Activated CD8-positive, alpha-beta T cell treated with anti-CD3 and anti-CD28 coated beads for 36 hours (primary cell): ENCODE data around the gene RABGAP1L. TPM values are rescaled to one million over a fixed set of nuclear protein-coding genes. Genes with fewer than 3 reads are reported as not detected.
"Not testable (repeated sequence)": the region's sequence is repeated elsewhere in the genome, so short reads cannot be mapped to it uniquely, and the experiment has no call there.

Source experiments
- ATAC-seq: fragments of 200-7000 bp; cut with Tn5 transposase; one replicate; pipeline ENCODE4 v1.10.0; 2021; ENCODE audit warnings: mild to moderate bottlenecking, moderate library complexity
- CTCF ChIA-PET: fragments of 350-600 bp; sonication (Branson Sonifier 250); formaldehyde crosslinking; loops from one replicate; lab custom pipeline; 2021; ENCODE audit warnings: antibody characterized with exemption; lab: Charles Lee
- POLR2A ChIA-PET: fragments of 350-600 bp; sonication (Branson Sonifier 250); formaldehyde crosslinking; loops from one replicate; lab custom pipeline; 2021; ENCODE audit warnings: antibody characterized with exemption; lab: Charles Lee
- DNase-seq: peaks from one replicate; pipeline ENCODE4 v3.0.0-alpha.2; 2020
- H3K27ac Mint-ChIP-seq: one replicate; pipeline ENCODE4 v1.8.0; 2021; ENCODE audit warnings: mild to moderate bottlenecking, mixed read lengths
- H3K27me3 Mint-ChIP-seq: one replicate; pipeline ENCODE4 v1.8.0; 2021; ENCODE audit warnings: mixed read lengths
- H3K36me3 Mint-ChIP-seq: one replicate; pipeline ENCODE4 v1.8.0; 2021; ENCODE audit warnings: low read depth, mixed read lengths
- H3K4me1 Mint-ChIP-seq: one replicate; pipeline ENCODE4 v1.8.0; 2021; ENCODE audit warnings: low read depth, mixed read lengths
- H3K4me3 Mint-ChIP-seq: one replicate; pipeline ENCODE4 v1.8.0; 2021; ENCODE audit warnings: mild to moderate bottlenecking, moderate library complexity, mixed read lengths
- H3K9me3 Mint-ChIP-seq: one replicate; pipeline ENCODE4 v1.8.0; 2021; ENCODE audit warnings: mixed read lengths
- CTCF ChIP-seq: fragments of 200-600 bp; IDR thresholded peaks from one replicate; pipeline ENCODE4 v1.8.0; 2022; ENCODE audit warnings: antibody characterized with exemption, mild to moderate bottlenecking
- intact Hi-C: fragments of 100-400 bp; cut with micrococcal nuclease; formaldehyde crosslinking; loops from one replicate; pipeline ENCODE4 v1.10.0; 2022
- total RNA-seq, 2 experiments: library from RNA; stranded (reverse); gene quantifications; one replicate each; pipeline ENCODE4 v1.2.3, GENCODE V29; 2021

Gene RABGAP1L
- total RNA-seq, 2 experiments from 2014 or later = 26.9 to 29.4 TPM

GRCh38 chr1:175037416-175037815 lies 878.1 kb downstream of the RABGAP1L start:
- ChIA-PET POLR2A (no interaction called here), CTCF (interaction anchor here (1.6 to 2.4 kb wide), 2 partner anchors 88 to 118 kb away, joined by 6 to 12 read pairs; no protein-coding TSS in a partner anchor)
- no peaks in the 10 kb centered on the region for H3K27me3 Mint-ChIP-seq
- H3K9me3 Mint-ChIP-seq = no peaks in the 10 kb centered on the region
- no peak for TF ChIP-seq CTCF
- no peaks in the 10 kb centered on the region for H3K36me3 Mint-ChIP-seq
- H3K27ac Mint-ChIP-seq = no peak overlapping the region
- H3K4me3 Mint-ChIP-seq = no peak overlapping the region
- H3K4me1 Mint-ChIP-seq = no peaks in the 10 kb centered on the region
- intact Hi-C loops = no loop called here
- DNase-seq = no peak
- no peak for ATAC-seq

GRCh38 chr1:175040324-175040879 lies 881.1 kb downstream of the RABGAP1L start:
- CTCF ChIA-PET = interaction anchor here (0.9 to 2.1 kb wide), 3 partner anchors 11 to 84 kb away, joined by 3 to 10 read pairs (median 7); no protein-coding TSS in a partner anchor
- no peak for ATAC-seq
- TF ChIP-seq CTCF = no peak
- H3K4me1 Mint-ChIP-seq = no peaks in the 10 kb centered on the region
- no peaks in the 10 kb centered on the region for H3K9me3 Mint-ChIP-seq
- no peak overlapping the region for H3K27ac Mint-ChIP-seq
- intact Hi-C loops = no loop called here
- peaks cover 1% of the 10 kb centered on the region for H3K27me3 Mint-ChIP-seq
- no peak for DNase-seq
- H3K36me3 Mint-ChIP-seq = no peaks in the 10 kb centered on the region
- POLR2A ChIA-PET = no interaction called here
- H3K4me3 Mint-ChIP-seq = no peak overlapping the region

- DNase-seq (no peak), ATAC-seq (no peak)
- POLR2A ChIA-PET = no interaction called here
- Mint-ChIP-seq H3K4me1 (no peaks in the 10 kb centered on the region), H3K9me3 (no peaks in the 10 kb centered on the region), H3K27me3 (peaks cover 5% of the 10 kb centered on the region), H3K36me3 (no peaks in the 10 kb centered on the region), H3K27ac (no peak overlapping the region), H3K4me3 (no peak overlapping the region)
- CTCF ChIA-PET = interaction anchor here (1.2 kb wide), 1 partner anchor 83 kb away, joined by 3 read pairs; no protein-coding TSS in a partner anchor
- TF ChIP-seq CTCF = no peak
- intact Hi-C loops = no loop called here
These were observed 883.3 kb downstream of the RABGAP1L start for GRCh38 chr1:175042650-175043049.

GRCh38 chr1:175043824-175044223 lies 884.5 kb downstream of the RABGAP1L start:
- no peaks in the 10 kb centered on the region for H3K9me3 Mint-ChIP-seq
- no peak overlapping the region for H3K4me3 Mint-ChIP-seq
- TF ChIP-seq CTCF = no peak
- H3K36me3 Mint-ChIP-seq = no peaks in the 10 kb centered on the region
- H3K27ac Mint-ChIP-seq = no peak overlapping the region
- ChIA-PET CTCF (interaction anchor here (1.5 kb wide), 1 partner anchor 14 kb away, joined by 4 read pairs; no protein-coding TSS in a partner anchor), POLR2A (no interaction called here)
- peaks cover 9% of the 10 kb centered on the region for H3K27me3 Mint-ChIP-seq
- H3K4me1 Mint-ChIP-seq = no peaks in the 10 kb centered on the region
- ATAC-seq = no peak
- no peak for DNase-seq
- intact Hi-C loops = no loop called here

GRCh38 chr1:175044591-175044990 lies 885.3 kb downstream of the RABGAP1L start:
- intact Hi-C loops, DNase-seq, H3K4me1 Mint-ChIP-seq, H3K27ac Mint-ChIP-seq, H3K36me3 Mint-ChIP-seq, H3K4me3 Mint-ChIP-seq, POLR2A ChIA-PET, ATAC-seq, H3K9me3 Mint-ChIP-seq: not testable (repeated sequence)
- H3K27me3 Mint-ChIP-seq = peaks cover 15% of the 10 kb centered on the region
- CTCF ChIA-PET = interaction anchor here (1.5 kb wide), 1 partner anchor 15 kb away, joined by 4 read pairs; no protein-coding TSS in a partner anchor

Other genes with a start within 250 kb of the RABGAP1L start
- gene SERPINC1, start 242.2 kb upstream of the RABGAP1L start, total RNA-seq = not detected
- 10 to 100 TPM; 24.9 to 27.2 TPM for gene RC3H1, start 137.2 kb upstream of the RABGAP1L start, total RNA-seq